ENCODE measurements around the gene TNFAIP8. TPM values are rescaled to one million over a fixed set of nuclear protein-coding genes. Genes with fewer than 3 reads are reported as not detected.

Gene TNFAIP8
- total RNA-seq, 1 donor from 2014 or later: 25.9 TPM

- no peak overlapping the region for H2AFZ ChIP-seq (ENCODE audit: low read depth, low read length)
Observed at GRCh38 chr5:119313658-119314605, 41.9 kb upstream of the TNFAIP8 start.

GRCh38 chr5:119315516-119315949 is 40.3 kb upstream of the TNFAIP8 start:
- DNase-seq (ENCODE audit: low read depth): no peak
- H3K36me3 Mint-ChIP-seq (ENCODE audit: low read depth, unreplicated experiment): peaks cover 2% of the 10 kb centered on the region
- Histone ChIP-seq H3K9me3 (ENCODE audit: insufficient read depth, low read depth, low read length) (no peaks in the 10 kb centered on the region), H3K36me3 (ENCODE audit: insufficient read depth, low read length) (no peaks in the 10 kb centered on the region), H4K20me1 (ENCODE audit: insufficient read depth, low read length) (no peaks in the 10 kb centered on the region), H2AFZ (ENCODE audit: low read depth, low read length) (no peak overlapping the region), H3K4me3 (ENCODE audit: insufficient read depth, low read depth, low read length) (no peak overlapping the region), H3K27me3 (ENCODE audit: insufficient read depth, low read length) (no peaks in the 10 kb centered on the region), H3K79me2 (ENCODE audit: insufficient read depth, low read length) (no peaks in the 10 kb centered on the region), H3K9ac (ENCODE audit: low read length) (no peak overlapping the region), H3K27ac (ENCODE audit: low read depth, low read length) (no peak overlapping the region), H3K4me1 (ENCODE audit: insufficient read depth, low read length) (peaks cover 7% of the 10 kb centered on the region), H3K4me2 (ENCODE audit: low read length) (no peak overlapping the region)
- no peak overlapping the region for H3K4me3 Mint-ChIP-seq (ENCODE audit: unreplicated experiment)
- H3K4me1 Mint-ChIP-seq (ENCODE audit: low read depth, unreplicated experiment): peaks cover 9% of the 10 kb centered on the region
- H3K9me3 Mint-ChIP-seq (ENCODE audit: unreplicated experiment): no peaks in the 10 kb centered on the region
- no peak overlapping the region for H3K27ac Mint-ChIP-seq (ENCODE audit: unreplicated experiment)
- peak; percentile 36 for TF ChIP-seq CTCF (IDR thresholded peaks at IDR 0.05; ENCODE audit: insufficient read depth, low read depth, low read length)
- no peak for TF ChIP-seq EZH2 (IDR thresholded peaks at IDR 0.05; ENCODE audit: insufficient read depth, low read length)
- FAIRE-seq: no peak
- no peaks in the 10 kb centered on the region for H3K27me3 Mint-ChIP-seq (ENCODE audit: low read depth, unreplicated experiment)

More at GRCh38 chr5:119313658-119314605, 41.9 kb upstream of the TNFAIP8 start:
- FAIRE-seq (no peak), DNase-seq (ENCODE audit: low read depth) (no peak)
- peaks cover 8% of the 10 kb centered on the region for H3K36me3 Mint-ChIP-seq (ENCODE audit: low read depth, unreplicated experiment)
- no peak overlapping the region for H3K27ac Mint-ChIP-seq (ENCODE audit: unreplicated experiment)
- H4K20me1 ChIP-seq (ENCODE audit: insufficient read depth, low read length): no peaks in the 10 kb centered on the region
- no peaks in the 10 kb centered on the region for H3K27me3 Mint-ChIP-seq (ENCODE audit: low read depth, unreplicated experiment)
- no peaks in the 10 kb centered on the region for H3K79me2 ChIP-seq (ENCODE audit: insufficient read depth, low read length)
- no peak overlapping the region for H3K9ac ChIP-seq (ENCODE audit: low read length)
- H3K9me3 Mint-ChIP-seq (ENCODE audit: unreplicated experiment): no peaks in the 10 kb centered on the region
- peaks cover 13% of the 10 kb centered on the region for H3K4me1 Mint-ChIP-seq (ENCODE audit: low read depth, unreplicated experiment)
- H3K36me3 ChIP-seq (ENCODE audit: insufficient read depth, low read length): no peaks in the 10 kb centered on the region
- H3K4me2 ChIP-seq (ENCODE audit: low read length): no peak overlapping the region
- H3K4me3 ChIP-seq (ENCODE audit: insufficient read depth, low read depth, low read length): no peak overlapping the region
- H3K27ac ChIP-seq (ENCODE audit: low read depth, low read length): no peak overlapping the region
- H3K4me3 Mint-ChIP-seq (ENCODE audit: unreplicated experiment): no peak overlapping the region
- TF ChIP-seq CTCF (IDR thresholded peaks at IDR 0.05; ENCODE audit: insufficient read depth, low read depth, low read length): no peak
- TF ChIP-seq EZH2 (IDR thresholded peaks at IDR 0.05; ENCODE audit: insufficient read depth, low read length): no peak
- no peaks in the 10 kb centered on the region for H3K9me3 ChIP-seq (ENCODE audit: insufficient read depth, low read depth, low read length)
- H3K27me3 ChIP-seq (ENCODE audit: insufficient read depth, low read length): no peaks in the 10 kb centered on the region
- peaks cover 10% of the 10 kb centered on the region for H3K4me1 ChIP-seq (ENCODE audit: insufficient read depth, low read length)

GRCh38 chr5:119316086-119316485 is 39.7 kb upstream of the TNFAIP8 start:
- Histone ChIP-seq H3K9ac (ENCODE audit: low read length) (no peak overlapping the region), H3K4me2 (ENCODE audit: low read length) (no peak overlapping the region), H2AFZ (ENCODE audit: low read depth, low read length) (no peak overlapping the region), H3K27ac (ENCODE audit: low read depth, low read length) (no peak overlapping the region), H3K79me2 (ENCODE audit: insufficient read depth, low read length) (no peaks in the 10 kb centered on the region), H3K4me3 (ENCODE audit: insufficient read depth, low read depth, low read length) (no peak overlapping the region), H4K20me1 (ENCODE audit: insufficient read depth, low read length) (no peaks in the 10 kb centered on the region), H3K9me3 (ENCODE audit: insufficient read depth, low read depth, low read length) (no peaks in the 10 kb centered on the region), H3K27me3 (ENCODE audit: insufficient read depth, low read length) (no peaks in the 10 kb centered on the region), H3K36me3 (ENCODE audit: insufficient read depth, low read length) (no peaks in the 10 kb centered on the region), H3K4me1 (ENCODE audit: insufficient read depth, low read length) (peaks cover 7% of the 10 kb centered on the region)
- TF ChIP-seq EZH2 (IDR thresholded peaks at IDR 0.05; ENCODE audit: insufficient read depth, low read length) (no peak), CTCF (IDR thresholded peaks at IDR 0.05; ENCODE audit: insufficient read depth, low read depth, low read length) (no peak)
- Mint-ChIP-seq H3K9me3 (ENCODE audit: unreplicated experiment) (no peaks in the 10 kb centered on the region), H3K27ac (ENCODE audit: unreplicated experiment) (no peak overlapping the region), H3K4me3 (ENCODE audit: unreplicated experiment) (no peak overlapping the region), H3K36me3 (ENCODE audit: low read depth, unreplicated experiment) (peaks cover 4% of the 10 kb centered on the region), H3K4me1 (ENCODE audit: low read depth, unreplicated experiment) (peaks cover 11% of the 10 kb centered on the region), H3K27me3 (ENCODE audit: low read depth, unreplicated experiment) (no peaks in the 10 kb centered on the region)
- FAIRE-seq: no peak
- no peak for DNase-seq (ENCODE audit: low read depth)
